T-helper 1 cell treated with Interleukin-12 subunit alpha and Interleukin-12 subunit beta and Interleukin-4 antibody, amounts not matched to agents 30 μg/mL and 1 μg/mL, for 36 hours (primary cell): ENCODE measurements around the gene EHD2.
"Not testable (repeated sequence)": the region's sequence is repeated elsewhere in the genome, so short reads cannot be mapped to it uniquely, and the experiment has no call there.

Source experiments
- H3K27ac Mint-ChIP-seq: one replicate; pipeline ENCODE4 v1.8.0; 2021; ENCODE audit warnings: mild to moderate bottlenecking, mixed read lengths
- H3K27me3 Mint-ChIP-seq: one replicate; pipeline ENCODE4 v1.8.0; 2021; ENCODE audit warnings: low read depth, mixed read lengths
- H3K36me3 Mint-ChIP-seq: one replicate; pipeline ENCODE4 v1.8.0; 2021; ENCODE audit warnings: low read depth, mixed read lengths
- H3K4me1 Mint-ChIP-seq: one replicate; pipeline ENCODE4 v1.8.0; 2021; ENCODE audit warnings: low read depth, mixed read lengths
- H3K4me3 Mint-ChIP-seq: one replicate; pipeline ENCODE4 v1.8.0; 2021; ENCODE audit warnings: mild to moderate bottlenecking, moderate library complexity, mixed read lengths
- H3K9me3 Mint-ChIP-seq: one replicate; pipeline ENCODE4 v1.8.0; 2021; ENCODE audit warnings: mixed read lengths

The EHD2 gene

GRCh38 chr19:47718415-47719046 is 5.3 kb downstream of the EHD2 start:
- not testable (repeated sequence) for H3K4me1 Mint-ChIP-seq, H3K9me3 Mint-ChIP-seq, H3K36me3 Mint-ChIP-seq, H3K4me3 Mint-ChIP-seq, H3K27ac Mint-ChIP-seq
- H3K27me3 Mint-ChIP-seq, result peaks cover 18% of the 10 kb centered on the region

- Mint-ChIP-seq H3K27me3 (peaks cover 11% of the 10 kb centered on the region), H3K4me3 (no peak overlapping the region), H3K27ac (no peak overlapping the region)
These were observed 6.0 kb downstream of the EHD2 start for GRCh38 chr19:47719047-47719859.

GRCh38 chr19:47720669-47721422 is 7.6 kb downstream of the EHD2 start:
- no peak overlapping the region for H3K27ac Mint-ChIP-seq
- H3K36me3 Mint-ChIP-seq, result no peaks in the 10 kb centered on the region
- H3K4me3 Mint-ChIP-seq, result no peak overlapping the region
- H3K4me1 Mint-ChIP-seq, result no peaks in the 10 kb centered on the region
- H3K9me3 Mint-ChIP-seq, result no peaks in the 10 kb centered on the region
- no peaks in the 10 kb centered on the region for H3K27me3 Mint-ChIP-seq

More at GRCh38 chr19:47719047-47719859, 6.0 kb downstream of the EHD2 start:
- no peaks in the 10 kb centered on the region for H3K9me3 Mint-ChIP-seq
- H3K4me1 Mint-ChIP-seq, result no peaks in the 10 kb centered on the region
- no peaks in the 10 kb centered on the region for H3K36me3 Mint-ChIP-seq

- Mint-ChIP-seq H3K9me3 (no peaks in the 10 kb centered on the region), H3K4me3 (peak overlapping the region; percentile 21), H3K27me3 (peaks cover 5% of the 10 kb centered on the region), H3K27ac (no peak overlapping the region), H3K36me3 (no peaks in the 10 kb centered on the region), H3K4me1 (peaks cover 5% of the 10 kb centered on the region)
These were observed 10.3 kb downstream of the EHD2 start for GRCh38 chr19:47723581-47723940.

- Mint-ChIP-seq H3K27me3 (peaks cover 8% of the 10 kb centered on the region), H3K4me3 (no peak overlapping the region), H3K27ac (no peak overlapping the region), H3K9me3 (no peaks in the 10 kb centered on the region), H3K36me3 (no peaks in the 10 kb centered on the region), H3K4me1 (peaks cover 18% of the 10 kb centered on the region)
These were observed 12.7 kb downstream of the EHD2 start for GRCh38 chr19:47725759-47726401.

- H3K9me3 Mint-ChIP-seq, result no peaks in the 10 kb centered on the region
- peaks cover 8% of the 10 kb centered on the region for H3K27me3 Mint-ChIP-seq
- peaks cover 18% of the 10 kb centered on the region for H3K4me1 Mint-ChIP-seq
- no peak overlapping the region for H3K27ac Mint-ChIP-seq
- H3K36me3 Mint-ChIP-seq, result no peaks in the 10 kb centered on the region
- no peak overlapping the region for H3K4me3 Mint-ChIP-seq
These were observed 13.2 kb downstream of the EHD2 start for GRCh38 chr19:47726467-47726866.

GRCh38 chr19:47728295-47728694 is 15.1 kb downstream of the EHD2 start:
- H3K27ac Mint-ChIP-seq, H3K27me3 Mint-ChIP-seq, H3K4me3 Mint-ChIP-seq, H3K36me3 Mint-ChIP-seq, H3K9me3 Mint-ChIP-seq: not testable (repeated sequence)
- H3K4me1 Mint-ChIP-seq, result peaks cover 18% of the 10 kb centered on the region

GRCh38 chr19:47729468-47729798 is 16.2 kb downstream of the EHD2 start:
- peak overlapping the region; percentile 84 for H3K4me3 Mint-ChIP-seq
- peaks cover 18% of the 10 kb centered on the region for H3K4me1 Mint-ChIP-seq
- peaks cover 8% of the 10 kb centered on the region for H3K27me3 Mint-ChIP-seq

GRCh38 chr19:47729799-47730520 is 16.7 kb downstream of the EHD2 start:
- Mint-ChIP-seq H3K36me3 (no peaks in the 10 kb centered on the region), H3K27me3 (peaks cover 8% of the 10 kb centered on the region), H3K27ac (peak overlapping the region; percentile 24), H3K9me3 (no peaks in the 10 kb centered on the region), H3K4me3 (peak overlapping the region; percentile 84), H3K4me1 (peaks cover 18% of the 10 kb centered on the region)

More at GRCh38 chr19:47729468-47729798, 16.2 kb downstream of the EHD2 start:
- Mint-ChIP-seq H3K9me3 (no peaks in the 10 kb centered on the region), H3K27ac (peak overlapping the region; percentile 24), H3K36me3 (no peaks in the 10 kb centered on the region)

GRCh38 chr19:47730521-47730889 is 17.3 kb downstream of the EHD2 start:
- peaks cover 18% of the 10 kb centered on the region for H3K4me1 Mint-ChIP-seq
- no peaks in the 10 kb centered on the region for H3K9me3 Mint-ChIP-seq
- no peaks in the 10 kb centered on the region for H3K36me3 Mint-ChIP-seq
- peak overlapping the region; percentile 84 for H3K4me3 Mint-ChIP-seq
- peaks cover 8% of the 10 kb centered on the region for H3K27me3 Mint-ChIP-seq
- no peak overlapping the region for H3K27ac Mint-ChIP-seq

GRCh38 chr19:47730910-47731309 is 17.7 kb downstream of the EHD2 start:
- Mint-ChIP-seq H3K27me3 (peaks cover 8% of the 10 kb centered on the region), H3K4me1 (peaks cover 18% of the 10 kb centered on the region), H3K36me3 (no peaks in the 10 kb centered on the region)

GRCh38 chr19:47735131-47735530 is 21.9 kb downstream of the EHD2 start:
- H3K4me3 Mint-ChIP-seq, result no peak overlapping the region
- no peak overlapping the region for H3K27ac Mint-ChIP-seq
- peaks cover 3% of the 10 kb centered on the region for H3K4me1 Mint-ChIP-seq
- no peaks in the 10 kb centered on the region for H3K9me3 Mint-ChIP-seq
- no peaks in the 10 kb centered on the region for H3K36me3 Mint-ChIP-seq
- no peaks in the 10 kb centered on the region for H3K27me3 Mint-ChIP-seq

More at GRCh38 chr19:47730910-47731309, 17.7 kb downstream of the EHD2 start:
- no peaks in the 10 kb centered on the region for H3K9me3 Mint-ChIP-seq
- H3K4me3 Mint-ChIP-seq, result no peak overlapping the region
- H3K27ac Mint-ChIP-seq, result no peak overlapping the region

GRCh38 chr19:47740866-47741519 is 27.8 kb downstream of the EHD2 start:
- Mint-ChIP-seq H3K36me3 (peaks cover 3% of the 10 kb centered on the region), H3K4me1 (peaks cover 8% of the 10 kb centered on the region), H3K27ac (no peak overlapping the region), H3K4me3 (no peak overlapping the region), H3K9me3 (no peaks in the 10 kb centered on the region), H3K27me3 (no peaks in the 10 kb centered on the region)
